HFFc6 (cell line): ENCODE measurements around the gene GRM5. TPM values are rescaled to one million over a fixed set of nuclear protein-coding genes. Genes with fewer than 3 reads are reported as not detected.
A peak's percentile ranks its signal among the peaks of the same experiment; 100 is the strongest.
"Not testable (repeated sequence)": the region's sequence is repeated elsewhere in the genome, so short reads cannot be mapped to it uniquely, and the experiment has no call there.

Experiments used
- DNase-seq: peaks from one replicate; pipeline ENCODE4 v3.0.0-alpha.2; 2018
- H3K27ac Mint-ChIP-seq: 2 replicates; pipeline ENCODE4 v1.8.0; 2020; ENCODE audit warnings: mild to moderate bottlenecking, mixed read lengths
- H3K27me3 Mint-ChIP-seq: 2 replicates; pipeline ENCODE4 v1.8.0; 2021; ENCODE audit warnings: mild to moderate bottlenecking, moderate library complexity, mixed read lengths; ENCODE audit not compliant: insufficient read depth
- H3K36me3 Mint-ChIP-seq: 2 replicates; pipeline ENCODE4 v1.8.0; 2021; ENCODE audit warnings: low read depth, mixed read lengths
- H3K4me1 Mint-ChIP-seq: 2 replicates; pipeline ENCODE4 v1.8.0; 2020; ENCODE audit warnings: low read depth, mixed read lengths
- H3K4me3 Mint-ChIP-seq: 2 replicates; pipeline ENCODE4 v1.8.0; 2020; ENCODE audit warnings: mild to moderate bottlenecking, moderate library complexity, mixed read lengths
- H3K9me3 Mint-ChIP-seq: 2 replicates; pipeline ENCODE4 v1.8.0; 2020; ENCODE audit warnings: mild to moderate bottlenecking, mixed read lengths
- total RNA-seq, 6 experiments: library from RNA; stranded (reverse); fragmentation: NEBNext Ultra II Directional; extraction: Animal tissue kit (Norgen Biotek cat#: 25700); gene quantifications; 2 replicates in 1 of 6; 3 replicates in 5 of 6; pipeline ENCODE4 v1.2.3, GENCODE V29; 2021
- TF ChIP-seq, protein P1 (sequence below): fragments of 200-600 bp; sonication (generic); IDR thresholded peaks from 2 replicates; pipeline ENCODE4 v1.5.0; 2021; ENCODE audit warnings: antibody characterized with exemption, mild to moderate bottlenecking

GRM5 gene
- total RNA-seq, 6 experiments from 2014 or later, result 0.12 TPM; not detected in 5

DNA sequence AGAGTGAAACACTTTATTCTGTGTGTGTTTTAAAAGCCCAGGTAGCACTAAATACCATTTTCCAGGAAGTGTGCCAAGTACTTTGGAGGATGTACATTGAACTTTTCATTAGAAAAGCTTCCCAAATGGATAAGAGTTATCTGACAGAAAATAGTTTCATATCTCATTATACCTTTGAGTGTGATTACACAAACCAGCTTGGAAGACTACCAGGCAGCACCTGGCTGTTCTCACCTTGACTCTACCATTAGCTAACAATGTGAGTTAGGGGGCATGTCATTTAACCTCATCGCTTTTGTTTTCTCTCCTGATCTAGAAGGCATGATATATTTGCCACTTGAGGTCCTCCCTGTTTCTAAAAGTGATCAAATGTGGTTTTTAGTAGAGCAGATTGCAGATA lies 50.2 kb downstream of the GRM5 start:
- TF ChIP-seq, protein P1, sequence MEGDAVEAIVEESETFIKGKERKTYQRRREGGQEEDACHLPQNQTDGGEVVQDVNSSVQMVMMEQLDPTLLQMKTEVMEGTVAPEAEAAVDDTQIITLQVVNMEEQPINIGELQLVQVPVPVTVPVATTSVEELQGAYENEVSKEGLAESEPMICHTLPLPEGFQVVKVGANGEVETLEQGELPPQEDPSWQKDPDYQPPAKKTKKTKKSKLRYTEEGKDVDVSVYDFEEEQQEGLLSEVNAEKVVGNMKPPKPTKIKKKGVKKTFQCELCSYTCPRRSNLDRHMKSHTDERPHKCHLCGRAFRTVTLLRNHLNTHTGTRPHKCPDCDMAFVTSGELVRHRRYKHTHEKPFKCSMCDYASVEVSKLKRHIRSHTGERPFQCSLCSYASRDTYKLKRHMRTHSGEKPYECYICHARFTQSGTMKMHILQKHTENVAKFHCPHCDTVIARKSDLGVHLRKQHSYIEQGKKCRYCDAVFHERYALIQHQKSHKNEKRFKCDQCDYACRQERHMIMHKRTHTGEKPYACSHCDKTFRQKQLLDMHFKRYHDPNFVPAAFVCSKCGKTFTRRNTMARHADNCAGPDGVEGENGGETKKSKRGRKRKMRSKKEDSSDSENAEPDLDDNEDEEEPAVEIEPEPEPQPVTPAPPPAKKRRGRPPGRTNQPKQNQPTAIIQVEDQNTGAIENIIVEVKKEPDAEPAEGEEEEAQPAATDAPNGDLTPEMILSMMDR, result no peak
- Mint-ChIP-seq H3K4me1 (no peaks in the 10 kb centered on the region), H3K36me3 (no peaks in the 10 kb centered on the region), H3K27me3 (no peaks in the 10 kb centered on the region), H3K4me3 (no peak overlapping the region), H3K9me3 (peaks cover 4% of the 10 kb centered on the region; the same call in 1 of the 2 replicates), H3K27ac (no peak overlapping the region)
- DNase-seq, result no peak

DNA sequence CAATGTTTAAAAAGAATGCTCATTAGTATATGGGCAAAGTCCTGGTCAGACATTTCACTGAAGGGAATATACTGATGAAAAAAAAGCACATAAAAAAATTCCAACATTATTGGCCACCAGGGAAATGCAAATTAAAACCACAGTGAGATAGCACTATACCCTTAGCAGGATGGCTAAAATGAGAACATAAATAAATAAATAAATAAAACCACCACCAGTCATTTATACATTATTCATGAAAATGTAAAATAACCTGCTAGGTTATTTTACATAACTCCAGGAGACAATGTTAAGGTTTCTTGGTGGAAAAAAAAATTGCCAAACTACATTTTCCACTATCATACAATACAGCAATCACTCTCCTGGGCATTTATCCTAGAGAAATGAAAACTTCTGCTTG lies 64.9 kb downstream of the GRM5 start:
- H3K27me3 Mint-ChIP-seq, H3K4me1 Mint-ChIP-seq, DNase-seq, H3K4me3 Mint-ChIP-seq, H3K27ac Mint-ChIP-seq, H3K36me3 Mint-ChIP-seq, H3K9me3 Mint-ChIP-seq: not testable (repeated sequence)

DNA sequence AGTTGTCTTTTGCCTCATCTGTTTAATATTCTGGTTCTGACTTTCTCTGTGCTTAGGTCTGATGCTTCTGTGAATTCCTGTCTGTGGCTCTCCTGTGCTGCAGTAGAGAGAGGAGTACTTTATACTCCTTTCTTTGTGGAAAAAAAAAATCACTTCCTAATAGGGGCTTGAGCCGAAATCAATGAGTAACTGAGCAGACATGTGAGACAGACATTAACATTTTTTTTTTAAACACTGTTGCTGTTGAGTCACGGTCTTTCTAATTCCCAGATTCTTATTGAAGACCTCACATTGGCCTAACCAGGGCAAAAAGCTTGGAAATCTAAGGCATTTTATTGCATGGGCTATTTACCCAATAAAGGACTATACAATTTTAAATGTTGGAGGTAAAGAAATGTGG lies 86.1 kb downstream of the GRM5 start:
- peak overlapping the region; percentile 42; the same call in 1 of the 2 replicates for H3K4me3 Mint-ChIP-seq
- TF ChIP-seq, protein P1, result no peak

DNA sequence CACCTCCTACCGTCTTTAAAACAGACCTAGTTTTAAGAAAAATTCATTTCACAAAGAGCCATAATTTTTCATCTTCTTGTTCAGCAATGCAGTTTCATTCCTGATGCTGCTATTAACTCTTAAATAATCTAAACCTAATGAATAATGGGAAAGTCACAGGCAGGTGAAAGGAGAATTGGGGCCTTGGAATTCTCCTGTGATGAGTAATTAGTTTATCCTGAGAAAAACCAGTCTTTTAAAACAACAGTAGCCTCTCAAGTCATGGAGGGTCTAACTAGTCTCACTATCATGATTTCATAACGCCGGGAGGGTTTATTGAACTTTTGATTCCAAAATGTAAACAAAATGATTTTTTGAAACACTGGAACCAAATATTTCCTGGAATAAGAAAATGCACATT lies 86.8 kb downstream of the GRM5 start:
- H3K4me1 Mint-ChIP-seq, result peaks cover 19% of the 10 kb centered on the region; the same call in 1 of the 2 replicates

More for the DNA sequence above, 86.1 kb downstream of the GRM5 start:
- peak; percentile 43 for DNase-seq
- Mint-ChIP-seq H3K27ac (peak overlapping the region; percentile 52; the same call in 1 of the 2 replicates), H3K36me3 (no peaks in the 10 kb centered on the region), H3K9me3 (no peaks in the 10 kb centered on the region), H3K27me3 (no peaks in the 10 kb centered on the region; the same call in 1 of the 2 replicates), H3K4me1 (peaks cover 19% of the 10 kb centered on the region; the same call in 1 of the 2 replicates)

DNA sequence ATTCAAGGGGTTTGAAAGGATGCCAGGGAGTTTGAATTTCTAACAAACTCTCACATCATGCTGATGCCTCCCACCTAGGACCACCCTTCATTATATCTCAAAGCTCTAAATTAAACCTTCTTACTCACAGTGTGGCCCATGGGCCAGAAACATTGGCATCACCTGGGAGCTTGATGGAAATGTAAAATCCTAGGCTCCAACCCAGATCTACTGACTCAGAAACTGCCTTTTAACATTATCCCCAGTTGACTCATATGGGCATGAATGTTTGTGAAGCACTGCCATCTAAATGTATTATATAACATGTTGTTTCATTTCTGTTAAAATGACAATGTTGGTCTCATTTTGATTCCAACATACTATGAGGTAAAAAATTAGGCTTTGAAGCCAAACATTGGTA lies 90.3 kb downstream of the GRM5 start:
- H3K27me3 Mint-ChIP-seq, H3K9me3 Mint-ChIP-seq, H3K4me3 Mint-ChIP-seq, H3K27ac Mint-ChIP-seq, DNase-seq, H3K36me3 Mint-ChIP-seq: not testable (repeated sequence)
- H3K4me1 Mint-ChIP-seq, result peaks cover 19% of the 10 kb centered on the region; the same call in 1 of the 2 replicates

More for the DNA sequence above, 86.8 kb downstream of the GRM5 start:
- not testable (repeated sequence) for H3K36me3 Mint-ChIP-seq, DNase-seq, H3K27me3 Mint-ChIP-seq, H3K9me3 Mint-ChIP-seq
- Mint-ChIP-seq H3K4me3 (peak overlapping the region; percentile 49; the same call in 1 of the 2 replicates), H3K27ac (peak overlapping the region; percentile 32; the same call in 1 of the 2 replicates)

DNA sequence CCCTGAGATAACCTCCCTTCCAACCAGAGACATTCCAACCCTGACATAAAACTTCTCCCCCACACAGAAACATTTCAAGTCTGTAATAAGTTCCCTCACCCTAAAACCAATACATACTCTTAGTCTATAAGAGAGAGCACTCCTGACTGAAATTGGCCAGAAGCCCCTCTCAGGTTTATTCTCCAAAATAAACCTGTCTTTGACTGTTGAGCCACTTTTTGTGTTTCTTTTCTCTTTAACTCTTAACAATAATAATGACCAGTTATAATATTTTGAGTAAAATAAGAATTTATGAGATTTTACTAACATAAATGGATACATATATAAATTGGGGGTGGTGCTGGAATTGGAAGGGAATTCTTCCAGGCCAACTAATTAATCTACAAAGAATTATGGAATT lies 93.6 kb downstream of the GRM5 start:
- no peaks in the 10 kb centered on the region; the same call in 1 of the 2 replicates for H3K27me3 Mint-ChIP-seq
- TF ChIP-seq, protein P1, result no peak
- H3K4me3 Mint-ChIP-seq, result no peak overlapping the region
- no peak overlapping the region for H3K27ac Mint-ChIP-seq
- no peaks in the 10 kb centered on the region for H3K4me1 Mint-ChIP-seq
- H3K9me3 Mint-ChIP-seq, result peaks cover 7% of the 10 kb centered on the region; the same call in 1 of the 2 replicates
- H3K36me3 Mint-ChIP-seq, result no peaks in the 10 kb centered on the region
- DNase-seq, result no peak

DNA sequence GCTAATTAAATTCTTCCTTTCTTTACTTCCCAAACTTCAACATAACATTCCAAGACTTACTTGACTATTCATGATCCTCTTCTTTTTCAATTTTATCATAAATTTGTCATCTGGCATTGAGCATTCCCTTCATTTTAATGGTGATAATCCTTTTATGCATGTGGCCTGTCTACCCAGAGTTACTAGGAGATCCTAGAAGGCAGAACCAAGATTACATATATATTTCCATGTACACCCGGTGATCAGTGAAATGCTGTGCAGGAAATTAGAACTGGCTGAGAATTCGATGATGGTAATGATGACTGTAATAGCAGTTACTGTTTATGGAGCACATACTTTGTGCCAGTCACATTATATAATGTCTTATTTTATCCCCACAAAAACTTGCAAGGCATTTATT lies 104.2 kb downstream of the GRM5 start:
- H3K4me3 Mint-ChIP-seq, DNase-seq, H3K4me1 Mint-ChIP-seq, H3K27ac Mint-ChIP-seq, H3K27me3 Mint-ChIP-seq, H3K36me3 Mint-ChIP-seq, H3K9me3 Mint-ChIP-seq: not testable (repeated sequence)

DNA sequence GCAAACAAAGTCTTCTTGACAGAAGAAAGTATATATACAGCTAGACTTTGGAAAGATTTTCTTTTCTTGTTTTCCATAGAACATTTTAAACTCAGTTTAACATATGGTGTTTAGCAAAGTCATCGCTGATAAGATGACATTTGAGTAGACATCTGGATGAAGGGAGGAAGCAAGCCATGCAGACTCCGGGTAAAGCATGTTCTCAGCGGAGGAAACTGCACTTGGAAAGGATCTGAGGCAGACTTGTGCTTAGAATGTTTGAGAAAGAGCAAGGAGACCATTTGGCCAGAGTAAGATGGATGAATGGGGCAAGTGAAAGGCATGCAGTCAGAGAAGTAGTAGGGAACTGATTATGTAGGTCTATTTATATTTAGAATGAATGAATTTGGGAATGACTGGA lies 105.9 kb downstream of the GRM5 start:
- not testable (repeated sequence) for H3K27ac Mint-ChIP-seq

More for the DNA sequence above, 105.9 kb downstream of the GRM5 start:
- H3K27me3 Mint-ChIP-seq, H3K4me3 Mint-ChIP-seq, DNase-seq, H3K36me3 Mint-ChIP-seq, H3K4me1 Mint-ChIP-seq, H3K9me3 Mint-ChIP-seq: not testable (repeated sequence)
